ENCODE results near the gene AASDH. TPM values are rescaled to one million over a fixed set of nuclear protein-coding genes. Genes with fewer than 3 reads are reported as not detected.
A peak's percentile ranks its signal among the peaks of the same experiment; 100 is the strongest.

The AASDH gene
- polyA plus RNA-seq, 1 donor (not counting 4 experiments of a cell fraction or from before 2014, with no cell fraction given) = 15.5 TPM

- Histone ChIP-seq H3K4me1 (ENCODE audit: control insufficient read depth, extremely low read depth, insufficient read depth, low read length) (peaks cover 8% of the 10 kb centered on the region), H2AFZ (ENCODE audit: control insufficient read depth, low read length) (no peak overlapping the region), H3K4me2 (ENCODE audit: control insufficient read depth, extremely low read depth, insufficient read depth, low read depth, low read length) (no peak overlapping the region), H3K9ac (ENCODE audit: control insufficient read depth, extremely low read depth, insufficient read depth, low read length) (no peak overlapping the region), H3K9me1 (ENCODE audit: control insufficient read depth, extremely low read depth, insufficient read depth, low read length) (no peaks in the 10 kb centered on the region), H3K27ac (ENCODE audit: control insufficient read depth, insufficient read depth, low read length) (no peak overlapping the region), H3K4me3 (ENCODE audit: control insufficient read depth in 2 of 3, extremely low read depth in 1 of 3, insufficient read depth in 2 of 3, low read depth in 1 of 3, low read length in 3 of 3) (no peak overlapping the region), H4K20me1 (ENCODE audit: control insufficient read depth, extremely low read depth, insufficient read depth, low read length) (no peaks in the 10 kb centered on the region), H3K36me3 (ENCODE audit: control insufficient read depth in 2 of 2, extremely low read depth in 1 of 2, insufficient read depth in 2 of 2, low read length in 2 of 2) (peaks cover 2 to 4% of the 10 kb centered on the region in 2 experiments), H3K79me2 (ENCODE audit: control insufficient read depth, insufficient read depth, low read length) (peaks cover 18% of the 10 kb centered on the region), H3K9me3 (ENCODE audit: control insufficient read depth, low read depth, low read length) (no peaks in the 10 kb centered on the region), H3K27me3 (ENCODE audit: control insufficient read depth, extremely low read depth, insufficient read depth, low read length) (no peaks in the 10 kb centered on the region)
- TF ChIP-seq CTCF (optimal IDR thresholded peaks at IDR 0.05 in 1 of 3, IDR thresholded peaks at IDR 0.05 in 1 of 3, conservative IDR thresholded peaks at IDR 0.05 in 1 of 3; ENCODE audit: extremely low read depth in 1 of 3, insufficient read depth in 2 of 3, low read length in 3 of 3) (no peak), EZH2 (IDR thresholded peaks at IDR 0.05; ENCODE audit: low read length) (no peak)
- dilution Hi-C loops (cut with MboI; ENCODE audit: extremely low pct_ligation_motif_present, low sequenced_read_pairs) = no loop called here
- DNase-seq (ENCODE audit: low read depth, low spot score) (no peak), FAIRE-seq (no peak)
These were observed 4.0 kb upstream of the AASDH start for GRCh38 chr4:56391270-56391669.

GRCh38 chr4:56389558-56389957 is 2.3 kb upstream of the AASDH start:
- FAIRE-seq = peak; percentile 5
- Histone ChIP-seq H3K4me3 (ENCODE audit: control insufficient read depth in 2 of 3, extremely low read depth in 1 of 3, insufficient read depth in 2 of 3, low read depth in 1 of 3, low read length in 3 of 3) (no peak overlapping the region), H3K9ac (ENCODE audit: control insufficient read depth, extremely low read depth, insufficient read depth, low read length) (no peak overlapping the region), H3K9me3 (ENCODE audit: control insufficient read depth, low read depth, low read length) (no peaks in the 10 kb centered on the region), H4K20me1 (ENCODE audit: control insufficient read depth, extremely low read depth, insufficient read depth, low read length) (no peaks in the 10 kb centered on the region), H3K27me3 (ENCODE audit: control insufficient read depth, extremely low read depth, insufficient read depth, low read length) (no peaks in the 10 kb centered on the region), H3K9me1 (ENCODE audit: control insufficient read depth, extremely low read depth, insufficient read depth, low read length) (no peaks in the 10 kb centered on the region), H3K79me2 (ENCODE audit: control insufficient read depth, insufficient read depth, low read length) (peaks cover 22% of the 10 kb centered on the region), H3K27ac (ENCODE audit: control insufficient read depth, insufficient read depth, low read length) (no peak overlapping the region), H3K36me3 (ENCODE audit: control insufficient read depth in 2 of 2, extremely low read depth in 1 of 2, insufficient read depth in 2 of 2, low read length in 2 of 2) (no peaks in the 10 kb centered on the region), H2AFZ (ENCODE audit: control insufficient read depth, low read length) (no peak overlapping the region), H3K4me2 (ENCODE audit: control insufficient read depth, extremely low read depth, insufficient read depth, low read depth, low read length) (no peak overlapping the region), H3K4me1 (ENCODE audit: control insufficient read depth, extremely low read depth, insufficient read depth, low read length) (peaks cover 10% of the 10 kb centered on the region)
- no peak for DNase-seq (ENCODE audit: low read depth, low spot score)
- TF ChIP-seq CTCF (optimal IDR thresholded peaks at IDR 0.05 in 1 of 3, IDR thresholded peaks at IDR 0.05 in 1 of 3, conservative IDR thresholded peaks at IDR 0.05 in 1 of 3; ENCODE audit: extremely low read depth in 1 of 3, insufficient read depth in 2 of 3, low read length in 3 of 3) = no peak
- TF ChIP-seq EZH2 (IDR thresholded peaks at IDR 0.05; ENCODE audit: low read length) = no peak
- dilution Hi-C loops (cut with MboI; ENCODE audit: extremely low pct_ligation_motif_present, low sequenced_read_pairs) = no loop called here
